H1 (cell line): ENCODE results near the gene PRPF6. TPM values are rescaled to one million over a fixed set of nuclear protein-coding genes. Genes with fewer than 3 reads are reported as not detected.

Experiments
- polyA plus RNA-seq, 7 experiments: library from polyadenylated mRNA; depleted of rRNA in 3 of 7; stranded (reverse) in 5 of 7; unstranded in 2 of 7; fragments of >200 nt in 5 of 7; fragments of 200-250 nt in 2 of 7; gene quantifications; 1 replicate in 5 of 7; 2 replicates in 1 of 7; 4 replicates in 1 of 7; pipeline versions ENCODE4 v1.2.1 to v1.2.3, GENCODE V29; 2011 to 2013; ENCODE audit warnings: missing spikeins in 2 of 7, mixed read lengths in 2 of 7
- total RNA-seq: library from RNA; stranded (reverse); fragmentation: NEBNext Ultra II Directional; extraction: Animal tissue kit (Norgen Biotek cat#: 25700); gene quantifications from 2 replicates; pipeline ENCODE4 v1.2.1, GENCODE V29; 2021
- TF ChIP-seq, protein P1 (sequence below), 3 experiments: IDR thresholded peaks; 1 replicate in 2 of 3; 2 replicates in 1 of 3; pipeline versions ENCODE4 v1.5.1 to v1.6.1; 2011; ENCODE audit warnings: low read length in 3 of 3, mild to moderate bottlenecking in 3 of 3, inconsistent platforms in 2 of 3, low read depth in 1 of 3, moderate library complexity in 1 of 3; ENCODE audit not compliant: insufficient read depth in 1 of 3; ENCODE audit errors: control extremely low read depth in 1 of 3

The PRPF6 gene
- total and polyA plus RNA-seq, 2 of the 8 experiments (the other 6 are each of a cell fraction or from before 2014, with no cell fraction given) = 27.9 to 76.9 TPM

- TF ChIP-seq, protein P1, sequence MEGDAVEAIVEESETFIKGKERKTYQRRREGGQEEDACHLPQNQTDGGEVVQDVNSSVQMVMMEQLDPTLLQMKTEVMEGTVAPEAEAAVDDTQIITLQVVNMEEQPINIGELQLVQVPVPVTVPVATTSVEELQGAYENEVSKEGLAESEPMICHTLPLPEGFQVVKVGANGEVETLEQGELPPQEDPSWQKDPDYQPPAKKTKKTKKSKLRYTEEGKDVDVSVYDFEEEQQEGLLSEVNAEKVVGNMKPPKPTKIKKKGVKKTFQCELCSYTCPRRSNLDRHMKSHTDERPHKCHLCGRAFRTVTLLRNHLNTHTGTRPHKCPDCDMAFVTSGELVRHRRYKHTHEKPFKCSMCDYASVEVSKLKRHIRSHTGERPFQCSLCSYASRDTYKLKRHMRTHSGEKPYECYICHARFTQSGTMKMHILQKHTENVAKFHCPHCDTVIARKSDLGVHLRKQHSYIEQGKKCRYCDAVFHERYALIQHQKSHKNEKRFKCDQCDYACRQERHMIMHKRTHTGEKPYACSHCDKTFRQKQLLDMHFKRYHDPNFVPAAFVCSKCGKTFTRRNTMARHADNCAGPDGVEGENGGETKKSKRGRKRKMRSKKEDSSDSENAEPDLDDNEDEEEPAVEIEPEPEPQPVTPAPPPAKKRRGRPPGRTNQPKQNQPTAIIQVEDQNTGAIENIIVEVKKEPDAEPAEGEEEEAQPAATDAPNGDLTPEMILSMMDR (IDR thresholded peaks at IDR 0.05; ENCODE audit: control extremely low read depth in 1 of 3, insufficient read depth in 1 of 3, low read depth in 1 of 3, low read length in 3 of 3) = no peak
Measured at GRCh38 chr20:64068386-64069208, 87.7 kb downstream of the PRPF6 start (continued).
